AG04449 (cell line): ENCODE measurements around the gene IPO11.

Source experiments
- CTCF ChIA-PET: fragments of 350-600 bp; formaldehyde crosslinking; extraction: SDS; loops from one replicate; lab custom pipeline; 2021; ENCODE audit warnings: antibody characterized with exemption; lab: Yijun Ruan, JAX
- POLR2A ChIA-PET: fragments of 400-600, 350-600 bp; formaldehyde crosslinking; extraction: SDS; loops from one replicate; lab custom pipeline; 2020; ENCODE audit warnings: antibody characterized with exemption, inconsistent platforms; lab: Yijun Ruan, JAX
- DNase-seq: peaks from one replicate; pipeline ENCODE4 v3.0.0-alpha.2; 2010; ENCODE audit warnings: low read depth, low spot score
- H3K4me3 ChIP-seq: 2 replicates; pipeline ENCODE4 v1.5.1; 2011; ENCODE audit warnings: low read depth, mild to moderate bottlenecking, control low read depth, low read length
- TF ChIP-seq, protein P1 (sequence below): IDR thresholded peaks from one replicate; pipeline ENCODE4 v1.5.1; 2011; ENCODE audit warnings: mild to moderate bottlenecking, moderate library complexity, low read length, control low read depth, inconsistent platforms; ENCODE audit not compliant: insufficient read depth; ENCODE audit errors: missing control alignments

Gene IPO11

DNA sequence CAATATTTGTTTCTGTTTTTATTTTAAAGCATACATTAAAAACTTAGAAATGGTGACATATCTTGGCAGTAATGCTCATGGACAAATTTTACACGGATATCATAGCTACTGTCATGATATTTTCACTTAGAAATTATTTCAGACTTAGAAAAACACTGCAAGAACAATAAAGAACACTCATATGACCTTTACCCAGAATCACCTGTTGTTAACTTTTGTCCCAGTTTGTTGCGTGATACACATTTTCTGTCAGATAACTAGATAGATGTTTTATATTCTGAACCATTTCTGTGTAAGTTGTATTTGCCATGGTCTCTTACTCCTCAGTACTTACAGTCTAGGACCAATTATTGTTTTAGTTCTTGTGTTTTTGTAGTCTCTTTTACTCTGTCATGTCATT, 162.5 kb downstream of the IPO11 start:
- no peak for DNase-seq
- ChIA-PET CTCF (interaction anchor here (1.7 kb wide), 1 partner anchor 15 kb away, joined by 4 read pairs; no protein-coding TSS in a partner anchor), POLR2A (no interaction called here)
- TF ChIP-seq, protein P1, sequence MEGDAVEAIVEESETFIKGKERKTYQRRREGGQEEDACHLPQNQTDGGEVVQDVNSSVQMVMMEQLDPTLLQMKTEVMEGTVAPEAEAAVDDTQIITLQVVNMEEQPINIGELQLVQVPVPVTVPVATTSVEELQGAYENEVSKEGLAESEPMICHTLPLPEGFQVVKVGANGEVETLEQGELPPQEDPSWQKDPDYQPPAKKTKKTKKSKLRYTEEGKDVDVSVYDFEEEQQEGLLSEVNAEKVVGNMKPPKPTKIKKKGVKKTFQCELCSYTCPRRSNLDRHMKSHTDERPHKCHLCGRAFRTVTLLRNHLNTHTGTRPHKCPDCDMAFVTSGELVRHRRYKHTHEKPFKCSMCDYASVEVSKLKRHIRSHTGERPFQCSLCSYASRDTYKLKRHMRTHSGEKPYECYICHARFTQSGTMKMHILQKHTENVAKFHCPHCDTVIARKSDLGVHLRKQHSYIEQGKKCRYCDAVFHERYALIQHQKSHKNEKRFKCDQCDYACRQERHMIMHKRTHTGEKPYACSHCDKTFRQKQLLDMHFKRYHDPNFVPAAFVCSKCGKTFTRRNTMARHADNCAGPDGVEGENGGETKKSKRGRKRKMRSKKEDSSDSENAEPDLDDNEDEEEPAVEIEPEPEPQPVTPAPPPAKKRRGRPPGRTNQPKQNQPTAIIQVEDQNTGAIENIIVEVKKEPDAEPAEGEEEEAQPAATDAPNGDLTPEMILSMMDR = no peak
- no peak overlapping the region for H3K4me3 ChIP-seq

DNA sequence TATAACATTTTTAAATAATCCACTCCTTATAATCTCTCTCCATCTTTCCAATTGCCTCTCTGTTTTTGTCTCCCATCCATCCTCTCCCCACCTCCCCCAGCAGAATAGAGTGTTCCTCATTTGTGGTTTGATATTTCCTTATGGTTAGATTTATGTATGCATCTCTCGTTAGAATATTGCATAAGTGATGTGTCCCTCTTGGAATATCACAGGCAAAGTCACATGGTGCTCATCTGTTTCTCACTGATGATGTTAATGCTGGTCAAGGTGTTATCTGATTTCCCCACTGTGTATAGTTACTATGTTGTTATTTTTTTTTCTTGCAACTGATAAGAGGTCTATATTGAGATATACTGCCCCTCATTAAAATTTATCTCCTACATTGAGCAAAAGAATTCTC, 162.9 kb downstream of the IPO11 start:
- CTCF ChIA-PET = interaction anchor here (1.7 kb wide), 1 partner anchor 15 kb away, joined by 4 read pairs; no protein-coding TSS in a partner anchor

DNA sequence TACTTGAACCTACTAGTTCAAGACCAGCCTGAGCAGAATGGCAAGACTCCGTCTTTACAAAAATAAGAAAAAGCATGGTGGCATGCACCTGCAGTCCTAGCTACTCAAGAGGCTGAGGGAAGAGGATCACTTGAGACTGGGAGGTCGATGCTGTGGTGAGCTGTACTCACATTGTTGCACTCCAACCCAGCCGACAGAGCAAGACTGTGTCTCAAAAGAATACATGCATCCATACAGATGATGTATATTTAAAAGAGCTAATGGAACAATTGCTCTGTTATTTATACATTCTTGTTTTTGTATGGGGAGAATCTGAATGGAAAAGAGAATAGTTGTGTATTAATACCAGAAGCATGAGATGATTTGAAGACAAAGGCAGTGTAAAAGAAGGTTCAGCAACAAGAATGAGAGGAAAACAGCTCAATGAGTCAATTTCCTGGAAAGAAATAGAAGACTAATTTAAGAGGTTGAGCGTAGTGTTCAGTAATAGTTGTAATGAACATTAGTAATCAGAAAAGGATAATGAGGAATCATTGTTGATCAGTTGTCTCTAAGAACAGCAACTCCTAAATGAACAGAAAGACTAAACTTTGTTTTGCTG, 164.1 kb downstream of the IPO11 start:
- no peak overlapping the region for H3K4me3 ChIP-seq
- TF ChIP-seq, protein P1 = no peak
- POLR2A ChIA-PET = no interaction called here
- CTCF ChIA-PET = no interaction called here
- DNase-seq = no peak

More for the DNA sequence above, 162.9 kb downstream of the IPO11 start:
- TF ChIP-seq, protein P1 = no peak
- no peak for DNase-seq
- POLR2A ChIA-PET = no interaction called here
- H3K4me3 ChIP-seq = no peak overlapping the region

DNA sequence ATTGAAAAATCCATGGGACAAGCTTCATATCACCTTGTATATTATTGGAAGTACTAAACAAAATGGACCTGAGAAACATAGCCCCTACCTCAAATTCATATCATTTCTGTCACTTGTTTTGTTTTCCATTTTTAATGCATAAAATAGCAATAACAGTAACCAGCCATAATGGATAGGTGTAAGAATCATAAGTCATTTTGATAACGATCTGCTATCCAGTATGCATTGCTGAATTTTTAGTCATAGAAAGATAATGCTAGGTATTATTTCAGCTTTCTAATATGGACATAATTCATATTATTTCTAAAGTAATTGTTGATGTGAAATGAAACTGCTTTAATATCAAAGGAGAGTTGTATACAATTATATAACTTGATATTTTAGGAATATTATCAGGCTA, 164.9 kb downstream of the IPO11 start:
- no peak for DNase-seq
- ChIA-PET CTCF (no interaction called here), POLR2A (no interaction called here)
- H3K4me3 ChIP-seq = no peak overlapping the region
- TF ChIP-seq, protein P1 = no peak

DNA sequence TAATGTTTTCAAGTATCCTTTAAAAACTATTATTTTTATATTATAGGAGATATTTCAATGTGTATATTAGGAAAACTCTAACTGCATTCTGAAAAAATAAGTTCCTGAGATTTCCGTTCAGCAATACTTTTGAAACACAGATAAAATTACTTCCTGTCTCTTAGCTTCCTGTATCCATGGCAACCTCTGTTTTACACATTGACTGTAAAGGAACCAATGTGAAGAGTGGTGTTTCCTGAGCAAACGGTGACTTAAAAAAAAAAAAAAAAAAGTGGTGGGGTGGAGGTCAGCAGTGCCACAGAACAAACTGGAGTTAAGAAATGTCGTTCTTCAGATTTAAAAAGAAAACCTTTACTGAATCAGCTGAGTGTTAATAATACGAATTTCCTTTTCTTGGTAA, 166.0 kb downstream of the IPO11 start, which contains the start of gene LRRC70:
TSS of gene LRRC70 (plus strand) at position 280 of the 400 bp plus-strand sequence. CDS start 620 bp downstream, outside the sequence.
- H3K4me3 ChIP-seq = no peak within 1 kb of the TSS
- TF ChIP-seq, protein P1 = no peak
- no peak for DNase-seq
- POLR2A ChIA-PET = no interaction called here
- CTCF ChIA-PET = interaction anchor here (0.8 kb wide), 1 partner anchor 118 kb away, joined by 4 read pairs; no protein-coding TSS in a partner anchor

DNA sequence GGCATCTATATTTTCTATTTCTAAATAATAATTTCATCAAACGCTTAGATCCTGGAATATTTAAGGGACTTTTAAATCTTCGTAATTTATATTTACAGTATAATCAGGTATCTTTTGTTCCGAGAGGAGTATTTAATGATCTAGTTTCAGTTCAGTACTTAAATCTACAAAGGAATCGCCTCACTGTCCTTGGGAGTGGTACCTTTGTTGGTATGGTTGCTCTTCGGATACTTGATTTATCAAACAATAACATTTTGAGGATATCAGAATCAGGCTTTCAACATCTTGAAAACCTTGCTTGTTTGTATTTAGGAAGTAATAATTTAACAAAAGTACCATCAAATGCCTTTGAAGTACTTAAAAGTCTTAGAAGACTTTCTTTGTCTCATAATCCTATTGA, 167.2 kb downstream of the IPO11 start:
- no peak overlapping the region for H3K4me3 ChIP-seq
- TF ChIP-seq, protein P1 = no peak
- ChIA-PET CTCF (no interaction called here), POLR2A (no interaction called here)
- no peak for DNase-seq
